Measurements from ENCODE around the gene DOCK4. TPM values are rescaled to one million over a fixed set of nuclear protein-coding genes. Genes with fewer than 3 reads are reported as not detected.

DOCK4 gene
- total and polyA plus RNA-seq, 2 donors from 2014 or later, result 3.2 to 38.9 TPM

GRCh38 chr7:111883241-111883640 is 323.0 kb downstream of the DOCK4 start:
- Histone ChIP-seq H3K27ac (ENCODE audit: low read depth in 2 of 2, low read length in 2 of 2) (no peak overlapping the region), H3K9ac (ENCODE audit: low read length in 3 of 3) (no peak overlapping the region), H3K27me3 (ENCODE audit: control insufficient read depth, insufficient read depth, low read length) (no peaks in the 10 kb centered on the region), H3K4me3 (ENCODE audit: low read length in 3 of 3) (no peak overlapping the region), H3K36me3 (ENCODE audit: control insufficient read depth in 2 of 3, insufficient read depth in 3 of 3, low read length in 3 of 3) (no peaks in the 10 kb centered on the region), H3K4me1 (ENCODE audit: control insufficient read depth in 2 of 3, insufficient read depth in 2 of 3, low read depth in 1 of 3, low read length in 3 of 3) (no peaks in the 10 kb centered on the region), H3K9me3 (ENCODE audit: control insufficient read depth in 2 of 3, insufficient read depth in 1 of 3, low read length in 3 of 3) (no peaks in the 10 kb centered on the region)
- TF ChIP-seq, protein P1, sequence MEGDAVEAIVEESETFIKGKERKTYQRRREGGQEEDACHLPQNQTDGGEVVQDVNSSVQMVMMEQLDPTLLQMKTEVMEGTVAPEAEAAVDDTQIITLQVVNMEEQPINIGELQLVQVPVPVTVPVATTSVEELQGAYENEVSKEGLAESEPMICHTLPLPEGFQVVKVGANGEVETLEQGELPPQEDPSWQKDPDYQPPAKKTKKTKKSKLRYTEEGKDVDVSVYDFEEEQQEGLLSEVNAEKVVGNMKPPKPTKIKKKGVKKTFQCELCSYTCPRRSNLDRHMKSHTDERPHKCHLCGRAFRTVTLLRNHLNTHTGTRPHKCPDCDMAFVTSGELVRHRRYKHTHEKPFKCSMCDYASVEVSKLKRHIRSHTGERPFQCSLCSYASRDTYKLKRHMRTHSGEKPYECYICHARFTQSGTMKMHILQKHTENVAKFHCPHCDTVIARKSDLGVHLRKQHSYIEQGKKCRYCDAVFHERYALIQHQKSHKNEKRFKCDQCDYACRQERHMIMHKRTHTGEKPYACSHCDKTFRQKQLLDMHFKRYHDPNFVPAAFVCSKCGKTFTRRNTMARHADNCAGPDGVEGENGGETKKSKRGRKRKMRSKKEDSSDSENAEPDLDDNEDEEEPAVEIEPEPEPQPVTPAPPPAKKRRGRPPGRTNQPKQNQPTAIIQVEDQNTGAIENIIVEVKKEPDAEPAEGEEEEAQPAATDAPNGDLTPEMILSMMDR (IDR thresholded peaks at IDR 0.05; ENCODE audit: borderline replicate concordance, extremely low read depth, insufficient read depth), result no peak
- intact Hi-C loops (cut with DNase I), result no loop called here
- DNase-seq (no peak), FAIRE-seq (no peak)

DNA sequence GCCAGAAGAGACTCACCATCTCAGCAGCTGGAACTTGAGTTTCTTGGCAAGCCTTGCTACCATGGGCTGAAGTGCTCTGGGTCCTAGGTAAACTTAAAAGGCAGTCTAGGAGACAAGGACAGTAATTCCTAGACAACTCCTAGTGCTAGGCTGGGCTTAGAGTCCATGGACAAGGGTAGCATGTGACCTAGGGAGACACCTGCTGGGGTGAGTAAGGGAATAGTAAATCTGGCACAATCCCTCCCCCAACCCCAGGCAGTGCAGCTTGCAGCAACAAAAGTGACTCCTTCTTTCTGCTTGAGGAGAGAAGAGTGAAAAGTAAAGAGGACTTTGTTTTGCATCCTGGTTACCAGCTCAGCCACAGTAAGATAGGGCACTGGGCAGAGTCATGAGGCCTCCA is 327.4 kb downstream of the DOCK4 start:
- FAIRE-seq, result no peak
- H3K4me1 ChIP-seq (ENCODE audit: control insufficient read depth in 2 of 3, insufficient read depth in 2 of 3, low read depth in 1 of 3, low read length in 3 of 3), result peaks cover 0 to 4% (median 4%) of the 10 kb centered on the region in 3 donors
- H3K4me3 ChIP-seq (ENCODE audit: low read length in 3 of 3), result no peak overlapping the region
- H3K27me3 ChIP-seq (ENCODE audit: control insufficient read depth, insufficient read depth, low read length), result no peaks in the 10 kb centered on the region
- no peaks in the 10 kb centered on the region for H3K9me3 ChIP-seq (ENCODE audit: control insufficient read depth in 2 of 3, insufficient read depth in 1 of 3, low read length in 3 of 3)
- DNase-seq, result no peak
- intact Hi-C loops (cut with DNase I), result no loop called here
- no peak overlapping the region for H3K27ac ChIP-seq (ENCODE audit: low read depth in 2 of 2, low read length in 2 of 2)
- no peak overlapping the region for H3K9ac ChIP-seq (ENCODE audit: low read length in 3 of 3)
- TF ChIP-seq, protein P1 (IDR thresholded peaks at IDR 0.05; ENCODE audit: borderline replicate concordance, extremely low read depth, insufficient read depth), result no peak
- H3K36me3 ChIP-seq (ENCODE audit: control insufficient read depth in 2 of 3, insufficient read depth in 3 of 3, low read length in 3 of 3), result no peaks in the 10 kb centered on the region

GRCh38 chr7:111877931-111878330 is 328.3 kb downstream of the DOCK4 start:
- intact Hi-C loops (cut with DNase I), result no loop called here
- Histone ChIP-seq H3K36me3 (ENCODE audit: control insufficient read depth in 2 of 3, insufficient read depth in 3 of 3, low read length in 3 of 3) (no peaks in the 10 kb centered on the region), H3K27ac (ENCODE audit: low read depth in 2 of 2, low read length in 2 of 2) (no peak overlapping the region), H3K4me1 (ENCODE audit: control insufficient read depth in 2 of 3, insufficient read depth in 2 of 3, low read depth in 1 of 3, low read length in 3 of 3) (peaks cover 0 to 12% (median 7%) of the 10 kb centered on the region in 3 donors), H3K4me3 (ENCODE audit: low read length in 3 of 3) (no peak overlapping the region), H3K9me3 (ENCODE audit: control insufficient read depth in 2 of 3, insufficient read depth in 1 of 3, low read length in 3 of 3) (no peaks in the 10 kb centered on the region), H3K9ac (ENCODE audit: low read length in 3 of 3) (no peak overlapping the region), H3K27me3 (ENCODE audit: control insufficient read depth, insufficient read depth, low read length) (no peaks in the 10 kb centered on the region)
- FAIRE-seq, result no peak
- DNase-seq, result no peak
- TF ChIP-seq, protein P1 (IDR thresholded peaks at IDR 0.05; ENCODE audit: borderline replicate concordance, extremely low read depth, insufficient read depth), result no peak

Data from kidney (tissue), 14 donors.